ENCODE data around the gene DDX17.

DNA sequence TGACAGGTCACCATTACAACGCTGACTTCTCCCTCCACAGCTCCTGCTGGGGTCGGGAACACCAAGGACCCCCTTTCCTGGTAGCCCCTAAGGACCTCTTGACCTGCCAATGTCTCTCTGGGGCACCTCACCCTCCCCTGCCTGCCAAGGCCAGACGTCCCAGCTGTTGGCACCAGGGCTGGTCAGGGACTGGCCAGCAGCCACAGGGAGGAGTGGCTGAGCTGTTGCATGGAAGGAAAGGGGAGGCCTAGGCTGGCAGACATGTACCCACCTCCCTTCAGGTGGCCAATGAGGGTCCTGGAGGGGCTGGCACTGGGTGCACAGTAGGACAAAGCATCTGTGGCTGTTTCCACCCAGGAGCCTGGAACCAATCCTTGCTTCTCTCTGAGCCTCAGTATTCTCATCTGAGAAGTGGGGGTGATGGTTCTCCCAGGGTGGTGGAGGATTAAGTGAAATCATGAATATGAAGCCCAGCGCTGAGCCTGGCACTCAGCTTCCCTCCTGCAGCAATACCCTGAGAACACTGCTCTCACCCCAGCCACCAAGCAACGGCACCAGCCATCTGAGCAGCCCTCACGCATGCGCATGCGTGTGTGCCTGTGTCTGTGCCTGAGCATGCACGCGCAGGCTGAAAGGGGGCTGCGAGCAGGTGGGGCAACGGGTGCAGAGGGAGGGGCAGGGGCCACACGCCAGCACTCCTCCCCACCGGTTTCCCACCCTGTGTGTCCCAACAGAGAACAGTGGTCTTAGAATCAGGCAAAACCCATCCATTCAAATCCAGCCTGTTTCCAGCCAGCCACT lies 57.0 kb downstream of the DDX17 start:
- TF ChIP-seq, protein P1, sequence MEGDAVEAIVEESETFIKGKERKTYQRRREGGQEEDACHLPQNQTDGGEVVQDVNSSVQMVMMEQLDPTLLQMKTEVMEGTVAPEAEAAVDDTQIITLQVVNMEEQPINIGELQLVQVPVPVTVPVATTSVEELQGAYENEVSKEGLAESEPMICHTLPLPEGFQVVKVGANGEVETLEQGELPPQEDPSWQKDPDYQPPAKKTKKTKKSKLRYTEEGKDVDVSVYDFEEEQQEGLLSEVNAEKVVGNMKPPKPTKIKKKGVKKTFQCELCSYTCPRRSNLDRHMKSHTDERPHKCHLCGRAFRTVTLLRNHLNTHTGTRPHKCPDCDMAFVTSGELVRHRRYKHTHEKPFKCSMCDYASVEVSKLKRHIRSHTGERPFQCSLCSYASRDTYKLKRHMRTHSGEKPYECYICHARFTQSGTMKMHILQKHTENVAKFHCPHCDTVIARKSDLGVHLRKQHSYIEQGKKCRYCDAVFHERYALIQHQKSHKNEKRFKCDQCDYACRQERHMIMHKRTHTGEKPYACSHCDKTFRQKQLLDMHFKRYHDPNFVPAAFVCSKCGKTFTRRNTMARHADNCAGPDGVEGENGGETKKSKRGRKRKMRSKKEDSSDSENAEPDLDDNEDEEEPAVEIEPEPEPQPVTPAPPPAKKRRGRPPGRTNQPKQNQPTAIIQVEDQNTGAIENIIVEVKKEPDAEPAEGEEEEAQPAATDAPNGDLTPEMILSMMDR (conservative IDR thresholded peaks at IDR 0.05) = no peak
- TF ChIP-seq ZFX (IDR thresholded peaks at IDR 0.05) = no peak
